ENCODE results near the gene KANSL1.

DNA sequence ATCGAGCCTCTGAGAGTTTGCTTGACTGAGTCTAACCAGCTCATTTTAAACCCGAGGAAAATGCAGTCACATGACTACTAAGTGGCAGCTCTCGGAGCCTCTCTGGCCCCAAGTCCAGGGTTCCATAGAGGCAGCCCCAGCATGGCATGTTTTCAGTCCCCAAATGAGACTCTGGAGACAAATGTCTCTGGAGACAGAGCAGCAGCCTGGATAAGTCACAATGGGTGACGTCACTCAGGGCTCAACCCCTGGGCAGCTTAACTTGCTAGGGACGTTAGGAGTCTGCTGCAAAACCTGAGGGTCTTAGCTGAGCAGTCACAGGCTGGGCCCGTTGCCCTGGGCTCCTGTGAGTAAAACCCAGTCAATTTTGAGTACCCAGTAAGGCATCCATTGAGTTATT lies 201.1 kb downstream of the KANSL1 start:
- TF ChIP-seq EP300 (IDR thresholded peaks at IDR 0.05; ENCODE audit: low read depth) = no peak
- TF ChIP-seq, protein P1, sequence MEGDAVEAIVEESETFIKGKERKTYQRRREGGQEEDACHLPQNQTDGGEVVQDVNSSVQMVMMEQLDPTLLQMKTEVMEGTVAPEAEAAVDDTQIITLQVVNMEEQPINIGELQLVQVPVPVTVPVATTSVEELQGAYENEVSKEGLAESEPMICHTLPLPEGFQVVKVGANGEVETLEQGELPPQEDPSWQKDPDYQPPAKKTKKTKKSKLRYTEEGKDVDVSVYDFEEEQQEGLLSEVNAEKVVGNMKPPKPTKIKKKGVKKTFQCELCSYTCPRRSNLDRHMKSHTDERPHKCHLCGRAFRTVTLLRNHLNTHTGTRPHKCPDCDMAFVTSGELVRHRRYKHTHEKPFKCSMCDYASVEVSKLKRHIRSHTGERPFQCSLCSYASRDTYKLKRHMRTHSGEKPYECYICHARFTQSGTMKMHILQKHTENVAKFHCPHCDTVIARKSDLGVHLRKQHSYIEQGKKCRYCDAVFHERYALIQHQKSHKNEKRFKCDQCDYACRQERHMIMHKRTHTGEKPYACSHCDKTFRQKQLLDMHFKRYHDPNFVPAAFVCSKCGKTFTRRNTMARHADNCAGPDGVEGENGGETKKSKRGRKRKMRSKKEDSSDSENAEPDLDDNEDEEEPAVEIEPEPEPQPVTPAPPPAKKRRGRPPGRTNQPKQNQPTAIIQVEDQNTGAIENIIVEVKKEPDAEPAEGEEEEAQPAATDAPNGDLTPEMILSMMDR (IDR thresholded peaks at IDR 0.05) = no peak
- no peak for TF ChIP-seq POLR2AphosphoS5 (IDR thresholded peaks at IDR 0.05)

All from transverse colon (tissue), 4 donors.